ENCODE results near the gene ZNF639.

ZNF639 gene

GRCh38 chr3:179333084-179333483 is 10.3 kb downstream of the ZNF639 start:
- Mint-ChIP-seq H3K27ac (no peak overlapping the region), H3K4me1 (no peaks in the 10 kb centered on the region), H3K9me3 (no peaks in the 10 kb centered on the region), H3K4me3 (no peak overlapping the region), H3K36me3 (peaks cover 26 to 51% of the 10 kb centered on the region in 2 donors), H3K27me3 (no peaks in the 10 kb centered on the region)
- DNase-seq (no peak), ATAC-seq (replicated peaks) (no peak)

GRCh38 chr3:179336345-179336929 is 13.6 kb downstream of the ZNF639 start:
- Mint-ChIP-seq H3K4me3 (no peak overlapping the region), H3K9me3 (no peaks in the 10 kb centered on the region), H3K27me3 (no peaks in the 10 kb centered on the region), H3K36me3 (peaks cover 25 to 45% of the 10 kb centered on the region in 2 donors), H3K27ac (no peak overlapping the region), H3K4me1 (no peaks in the 10 kb centered on the region)
- ATAC-seq (replicated peaks) (no peak), DNase-seq (no peak)

- Mint-ChIP-seq H3K4me3 (peak within 1 kb of the TSS; percentile 92 to 99), H3K4me1 (peaks cover 8 to 25% of the 10 kb centered on the region in 2 donors), H3K9me3 (no peaks in the 10 kb centered on the region), H3K27me3 (no peaks in the 10 kb centered on the region), H3K36me3 (peaks cover 11 to 13% of the 10 kb centered on the region in 2 donors), H3K27ac (peak within 1 kb of the TSS; percentile 99)
- DNase-seq = peak; percentile 91
- ATAC-seq (replicated peaks) = peak; percentile 87 to 90
Measured at GRCh38 chr3:179347345-179348194, 24.7 kb downstream of the ZNF639 start, which contains the start of gene MFN1. Gene MFN1, plus strand, starts transcription at chr3:179347709. Its CDS starts 1,143 bp downstream, at chr3:179348852.

GRCh38 chr3:179348325-179349013 is 25.6 kb downstream of the ZNF639 start:
- DNase-seq (peak; percentile 22), ATAC-seq (replicated peaks) (peak; percentile 82 to 84)
- peaks cover 17 to 19% of the 10 kb centered on the region in 2 donors for H3K36me3 Mint-ChIP-seq
- peaks cover 8 to 29% of the 10 kb centered on the region in 2 donors for H3K4me1 Mint-ChIP-seq
- no peaks in the 10 kb centered on the region for H3K9me3 Mint-ChIP-seq
- H3K27ac Mint-ChIP-seq = peak overlapping the region; percentile 99
- H3K4me3 Mint-ChIP-seq = peak overlapping the region; percentile 92 to 99
- H3K27me3 Mint-ChIP-seq = no peaks in the 10 kb centered on the region

- Mint-ChIP-seq H3K27me3 (no peaks in the 10 kb centered on the region), H3K4me1 (peaks cover 26 to 38% of the 10 kb centered on the region in 2 donors), H3K36me3 (peaks cover 57 to 58% of the 10 kb centered on the region in 2 donors), H3K9me3 (no peaks in the 10 kb centered on the region), H3K4me3 (no peak overlapping the region), H3K27ac (peak overlapping the region; percentile 80)
- no peak for DNase-seq
- ATAC-seq (replicated peaks) = no peak
Measured at GRCh38 chr3:179355996-179356395, 33.2 kb downstream of the ZNF639 start.

GRCh38 chr3:179363332-179363731 is 40.5 kb downstream of the ZNF639 start:
- DNase-seq (no peak), ATAC-seq (replicated peaks) (no peak)
- Mint-ChIP-seq H3K27me3 (no peaks in the 10 kb centered on the region), H3K27ac (no peak overlapping the region), H3K9me3 (no peaks in the 10 kb centered on the region), H3K4me3 (no peak overlapping the region), H3K36me3 (peaks cover 31 to 41% of the 10 kb centered on the region in 2 donors), H3K4me1 (peaks cover 0 to 3% of the 10 kb centered on the region in 2 donors)

GRCh38 chr3:179369621-179370020 is 46.8 kb downstream of the ZNF639 start:
- H3K27ac Mint-ChIP-seq = no peak overlapping the region
- no peaks in the 10 kb centered on the region for H3K9me3 Mint-ChIP-seq
- ATAC-seq (replicated peaks) = no peak

GRCh38 chr3:179373938-179374337 is 51.1 kb downstream of the ZNF639 start:
- no peak for DNase-seq

More at GRCh38 chr3:179369621-179370020, 46.8 kb downstream of the ZNF639 start:
- no peak for DNase-seq
- no peak overlapping the region for H3K4me3 Mint-ChIP-seq
- H3K27me3 Mint-ChIP-seq = no peaks in the 10 kb centered on the region
- peaks cover 17 to 29% of the 10 kb centered on the region in 2 donors for H3K36me3 Mint-ChIP-seq
- no peaks in the 10 kb centered on the region for H3K4me1 Mint-ChIP-seq

GRCh38 chr3:179375091-179375999 is 52.5 kb downstream of the ZNF639 start:
- Mint-ChIP-seq H3K4me3 (no peak overlapping the region), H3K27me3 (no peaks in the 10 kb centered on the region), H3K9me3 (no peaks in the 10 kb centered on the region), H3K36me3 (peaks cover 22 to 31% of the 10 kb centered on the region in 2 donors), H3K4me1 (no peaks in the 10 kb centered on the region), H3K27ac (no peak overlapping the region)
- ATAC-seq (replicated peaks) (no peak), DNase-seq (no peak)

More at GRCh38 chr3:179373938-179374337, 51.1 kb downstream of the ZNF639 start:
- ATAC-seq (replicated peaks) = no peak
- H3K27ac Mint-ChIP-seq = no peak overlapping the region
- no peaks in the 10 kb centered on the region for H3K4me1 Mint-ChIP-seq
- H3K27me3 Mint-ChIP-seq = no peaks in the 10 kb centered on the region
- H3K4me3 Mint-ChIP-seq = no peak overlapping the region
- peaks cover 13 to 28% of the 10 kb centered on the region in 2 donors for H3K36me3 Mint-ChIP-seq
- H3K9me3 Mint-ChIP-seq = no peaks in the 10 kb centered on the region

- DNase-seq = no peak
Measured at GRCh38 chr3:179376474-179376873, 53.6 kb downstream of the ZNF639 start.

More at GRCh38 chr3:179376474-179376873, 53.6 kb downstream of the ZNF639 start:
- Mint-ChIP-seq H3K27ac (no peak overlapping the region), H3K9me3 (no peaks in the 10 kb centered on the region), H3K4me3 (no peak overlapping the region), H3K27me3 (no peaks in the 10 kb centered on the region), H3K4me1 (no peaks in the 10 kb centered on the region), H3K36me3 (peaks cover 25 to 32% of the 10 kb centered on the region in 2 donors)
- no peak for ATAC-seq (replicated peaks)
